Kidney (tissue), 14 donors: ENCODE data around the gene CLEC16A. TPM values are rescaled to one million over a fixed set of nuclear protein-coding genes. Genes with fewer than 3 reads are reported as not detected.

Experiments used
- DNase-seq, 5 donors: peaks; one replicate each; pipeline ENCODE4 v3.0.0-alpha.2; 2013 to 2020
- FAIRE-seq: peaks from 2 replicates; lab custom pipeline; 2012; peaks lifted over from hg19 to GRCh38; lab: Jason Lieb, UNC
- H3K27ac ChIP-seq, 2 donors: one replicate each; pipeline ENCODE4 v1.7.0; 2013; ENCODE audit warnings: low read depth in 2 of 2, low read length in 2 of 2, inconsistent platforms in 1 of 2
- H3K27me3 ChIP-seq: one replicate; pipeline ENCODE4 v1.7.1; 2013; ENCODE audit warnings: low read length, inconsistent platforms; ENCODE audit not compliant: control insufficient read depth, insufficient read depth
- H3K36me3 ChIP-seq, 3 donors: one replicate each; pipeline versions ENCODE4 v1.7.0 to v1.7.1; 2013; ENCODE audit warnings: low read length in 3 of 3, control low read depth in 1 of 3, inconsistent platforms in 1 of 3; ENCODE audit not compliant: insufficient read depth in 3 of 3, control insufficient read depth in 2 of 3
- H3K4me1 ChIP-seq, 3 donors: one replicate each; pipeline versions ENCODE4 v1.7.0 to v1.7.1; 2013; ENCODE audit warnings: low read length in 3 of 3, inconsistent platforms in 1 of 3, low read depth in 1 of 3; ENCODE audit not compliant: control insufficient read depth in 2 of 3, insufficient read depth in 2 of 3
- H3K4me3 ChIP-seq, 3 donors: one replicate each; pipeline versions ENCODE4 v1.7.0 to v1.8.1; 2013; ENCODE audit warnings: low read length in 3 of 3, control low read depth in 1 of 3, inconsistent platforms in 1 of 3
- H3K9ac ChIP-seq, 3 donors: one replicate each; pipeline versions ENCODE4 v1.7.0 to v1.7.1; 2013; ENCODE audit warnings: low read length in 3 of 3, control low read depth in 1 of 3, inconsistent platforms in 1 of 3
- H3K9me3 ChIP-seq, 3 donors: one replicate each; pipeline versions ENCODE4 v1.7.0 to v1.7.1; 2013; ENCODE audit warnings: low read length in 3 of 3, control low read depth in 1 of 3, inconsistent platforms in 1 of 3; ENCODE audit not compliant: control insufficient read depth in 2 of 3, insufficient read depth in 1 of 3
- intact Hi-C: fragments of 100-400 bp; cut with DNase I; formaldehyde crosslinking; loops from one replicate; pipeline ENCODE4 v1.11.1; 2022
- polyA plus RNA-seq: library from polyadenylated mRNA; stranded (reverse); fragments of 350-450 nt; fragmentation: Illumina TruSeq; extraction: RNeasy Lipid Tissue Mini Kit (QIAGEN cat#74804); gene quantifications from one replicate; pipeline ENCODE4 v1.2.3, GENCODE V29; 2014; ENCODE audit warnings: low read depth, low replicate concordance; ENCODE audit not compliant: insufficient read depth
- total RNA-seq: library from RNA; stranded (reverse); fragmentation: NEBNext Ultra II Directional; extraction: Animal tissue kit (Norgen Biotek cat#: 25700); gene quantifications from one replicate; pipeline ENCODE4 v1.2.1, GENCODE V29; 2021
- TF ChIP-seq, protein P1 (sequence below): IDR thresholded peaks from 3 replicates; pipeline ENCODE4 v1.5.1; 2012; ENCODE audit warnings: mild to moderate bottlenecking, moderate library complexity, borderline replicate concordance; ENCODE audit not compliant: insufficient read depth; ENCODE audit errors: extremely low read depth
- donor health status: control.
- donor health status: control.
- donor health status: control.
- donor health status: control.
- donor health status: control.
- donor health status: DM: yes; HTN: yes; CAD: no.
- donor health status: Normal renal cell carcinoma (clear cell type).

Gene CLEC16A
- total and polyA plus RNA-seq, 2 donors from 2014 or later, result 10.8 to 51.9 TPM

GRCh38 chr16:11159282-11159681, 214.9 kb downstream of the CLEC16A start:
- Histone ChIP-seq H3K27ac (no peak overlapping the region), H3K4me1 (peaks cover 0 to 8% (median 0%) of the 10 kb centered on the region in 3 donors), H3K9ac (no peak overlapping the region), H3K9me3 (no peaks in the 10 kb centered on the region), H3K4me3 (no peak overlapping the region), H3K36me3 (no peaks in the 10 kb centered on the region), H3K27me3 (no peaks in the 10 kb centered on the region)
- FAIRE-seq (no peak), DNase-seq (no peak)
- intact Hi-C loops, result no loop called here
- TF ChIP-seq, protein P1, sequence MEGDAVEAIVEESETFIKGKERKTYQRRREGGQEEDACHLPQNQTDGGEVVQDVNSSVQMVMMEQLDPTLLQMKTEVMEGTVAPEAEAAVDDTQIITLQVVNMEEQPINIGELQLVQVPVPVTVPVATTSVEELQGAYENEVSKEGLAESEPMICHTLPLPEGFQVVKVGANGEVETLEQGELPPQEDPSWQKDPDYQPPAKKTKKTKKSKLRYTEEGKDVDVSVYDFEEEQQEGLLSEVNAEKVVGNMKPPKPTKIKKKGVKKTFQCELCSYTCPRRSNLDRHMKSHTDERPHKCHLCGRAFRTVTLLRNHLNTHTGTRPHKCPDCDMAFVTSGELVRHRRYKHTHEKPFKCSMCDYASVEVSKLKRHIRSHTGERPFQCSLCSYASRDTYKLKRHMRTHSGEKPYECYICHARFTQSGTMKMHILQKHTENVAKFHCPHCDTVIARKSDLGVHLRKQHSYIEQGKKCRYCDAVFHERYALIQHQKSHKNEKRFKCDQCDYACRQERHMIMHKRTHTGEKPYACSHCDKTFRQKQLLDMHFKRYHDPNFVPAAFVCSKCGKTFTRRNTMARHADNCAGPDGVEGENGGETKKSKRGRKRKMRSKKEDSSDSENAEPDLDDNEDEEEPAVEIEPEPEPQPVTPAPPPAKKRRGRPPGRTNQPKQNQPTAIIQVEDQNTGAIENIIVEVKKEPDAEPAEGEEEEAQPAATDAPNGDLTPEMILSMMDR, result no peak

- H3K27ac ChIP-seq, result no peak overlapping the region
- H3K36me3 ChIP-seq, result no peaks in the 10 kb centered on the region
- H3K9me3 ChIP-seq, result no peaks in the 10 kb centered on the region
- no peaks in the 10 kb centered on the region for H3K27me3 ChIP-seq
- peaks cover 0 to 12% (median 0%) of the 10 kb centered on the region in 3 donors for H3K4me1 ChIP-seq
- DNase-seq (no peak), FAIRE-seq (no peak)
- TF ChIP-seq, protein P1, result no peak
- no peak overlapping the region for H3K4me3 ChIP-seq
- intact Hi-C loops, result no loop called here
- no peak overlapping the region for H3K9ac ChIP-seq
Measured at GRCh38 chr16:11160676-11161115, 216.3 kb downstream of the CLEC16A start.

DNA sequence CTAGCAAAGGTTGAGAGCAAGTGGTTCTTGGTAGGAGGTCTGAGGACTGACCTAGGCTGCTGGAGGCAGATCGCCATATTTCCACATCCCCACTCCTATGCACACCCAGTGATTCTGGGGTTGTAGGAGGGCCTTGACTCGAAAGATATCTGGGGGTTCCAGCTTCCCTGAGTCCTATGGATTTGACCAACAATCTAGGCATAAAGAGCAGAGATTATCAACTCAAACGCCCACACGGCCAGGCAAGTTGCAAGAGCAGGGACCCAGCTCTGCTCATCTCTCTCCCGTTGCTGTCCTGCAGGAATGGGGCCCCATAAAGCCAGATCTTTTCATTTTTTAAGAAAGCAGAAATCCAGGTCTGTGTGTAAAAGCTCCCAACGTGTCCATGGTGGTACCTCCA, 217.1 kb downstream of the CLEC16A start:
- H3K27ac ChIP-seq, result no peak overlapping the region

More for the DNA sequence above, 217.1 kb downstream of the CLEC16A start:
- no peak for DNase-seq
- no peak overlapping the region for H3K9ac ChIP-seq
- no peaks in the 10 kb centered on the region for H3K9me3 ChIP-seq
- H3K4me1 ChIP-seq, result peaks cover 0 to 12% (median 0%) of the 10 kb centered on the region in 3 donors
- no peak for FAIRE-seq
- no peaks in the 10 kb centered on the region for H3K36me3 ChIP-seq
- TF ChIP-seq, protein P1, result no peak
- H3K4me3 ChIP-seq, result no peak overlapping the region
- H3K27me3 ChIP-seq, result no peaks in the 10 kb centered on the region
- intact Hi-C loops, result no loop called here
